H1 (cell line): ENCODE results near the gene MTIF3. TPM values are rescaled to one million over a fixed set of nuclear protein-coding genes. Genes with fewer than 3 reads are reported as not detected.

Experiments
- CTCF ChIA-PET: fragments of 300-600 bp; sonication (Branson Sonifier 250); formaldehyde crosslinking; loops from one replicate; lab custom pipeline; 2021; ENCODE audit not compliant: partially characterized antibody; lab: Charles Lee
- POLR2A ChIA-PET: fragments of 300-600 bp; sonication (Branson Sonifier 250); formaldehyde crosslinking; loops from one replicate; lab custom pipeline; 2021; ENCODE audit warnings: inconsistent platforms; ENCODE audit not compliant: partially characterized antibody; lab: Charles Lee
- DNase-seq, 2 experiments: peaks; one replicate each; pipeline versions ENCODE4 v3.0.0 to v3.0.0-alpha.2; 2010 to 2022; ENCODE audit warnings: low spot score in 2 of 2, low read depth in 1 of 2, mixed read lengths in 1 of 2
- FAIRE-seq: peaks from 2 replicates; lab custom pipeline; 2011; peaks lifted over from hg19 to GRCh38; lab: Jason Lieb, UNC
- H2AFZ ChIP-seq: 2 replicates; pipeline ENCODE4 v1.8.1; 2012; ENCODE audit warnings: low read length, inconsistent platforms
- H2AK5ac ChIP-seq: 2 replicates; pipeline ENCODE4 v1.6.1; 2013; ENCODE audit warnings: low read depth, low read length
- H2BK120ac ChIP-seq: replicated peaks from 2 replicates; pipeline ENCODE3; 2013; ENCODE audit warnings: low read depth, low read length, inconsistent platforms
- H2BK12ac ChIP-seq: 2 replicates; pipeline ENCODE4 v1.6.1; 2013; ENCODE audit warnings: low read depth, low read length
- H2BK15ac ChIP-seq: 2 replicates; pipeline ENCODE4 v1.6.1; 2013; ENCODE audit warnings: low read length
- H2BK20ac ChIP-seq: 2 replicates; pipeline ENCODE4 v1.6.1; 2013; ENCODE audit warnings: low read length
- H2BK5ac ChIP-seq: 2 replicates; pipeline ENCODE4 v1.6.1; 2013; ENCODE audit warnings: low read depth, low read length
- H3K14ac ChIP-seq: 2 replicates; pipeline ENCODE4 v1.6.1; 2013; ENCODE audit warnings: inconsistent platforms; ENCODE audit not compliant: insufficient read length
- H3K18ac ChIP-seq: 2 replicates; pipeline ENCODE4 v1.6.1; 2013; ENCODE audit warnings: low read length; ENCODE audit errors: extremely low read depth
- H3K23ac ChIP-seq: 2 replicates; pipeline ENCODE4 v1.6.1; 2013; ENCODE audit warnings: inconsistent platforms; ENCODE audit not compliant: insufficient read length
- H3K23me2 ChIP-seq: 2 replicates; pipeline ENCODE4 v1.6.1; 2013; ENCODE audit warnings: low read depth, low read length
- H3K27ac ChIP-seq: 2 replicates; pipeline ENCODE4 v1.6.1; 2011; ENCODE audit warnings: low read depth, low read length, inconsistent platforms
- H3K27me3 ChIP-seq, 4 experiments: replicated peaks in 1 of 4; 1 replicate in 1 of 4; 2 replicates in 3 of 4; pipeline versions ENCODE4 v1.6.1 to v1.8.1; 2011 to 2013; ENCODE audit warnings: low read length in 3 of 4, mild to moderate bottlenecking in 3 of 4, inconsistent platforms in 2 of 4, mixed read lengths in 2 of 4, moderate library complexity in 1 of 4; ENCODE audit not compliant: control insufficient read depth in 3 of 4, insufficient read depth in 3 of 4; ENCODE audit errors: extremely low read depth in 1 of 4
- H3K36me3 ChIP-seq, 4 experiments: 2 replicates each; pipeline versions ENCODE4 v1.6.1 to v1.8.1; 2011 to 2013; ENCODE audit warnings: mild to moderate bottlenecking in 4 of 4, low read length in 3 of 4, moderate library complexity in 2 of 4, control low read depth in 1 of 4, inconsistent platforms in 1 of 4; ENCODE audit not compliant: insufficient read depth in 4 of 4, control insufficient read depth in 2 of 4
- H3K4ac ChIP-seq: replicated peaks from 2 replicates; pipeline ENCODE3; 2013; ENCODE audit warnings: low read length, low read depth, mixed read lengths, inconsistent platforms; ENCODE audit not compliant: insufficient read length
- H3K4me1 ChIP-seq, 4 experiments: replicated peaks in 1 of 4; 1 replicate in 1 of 4; 2 replicates in 3 of 4; pipeline versions ENCODE4 v1.6.1 to v1.8.1; 2011 to 2013; ENCODE audit warnings: low read length in 3 of 4, inconsistent platforms in 2 of 4, mixed read lengths in 1 of 4; ENCODE audit not compliant: insufficient read depth in 4 of 4, control insufficient read depth in 3 of 4
- H3K4me2 ChIP-seq, 2 experiments: 2 replicates each; pipeline versions ENCODE4 v1.6.1 to v1.8.1; 2011 to 2013; ENCODE audit warnings: low read depth in 2 of 2, low read length in 2 of 2, control low read depth in 1 of 2, inconsistent platforms in 1 of 2, mild to moderate bottlenecking in 1 of 2; ENCODE audit not compliant: insufficient read depth in 1 of 2
- H3K4me3 ChIP-seq, 4 experiments: fragments of 200-600, 300-600 bp in 1 of 4; sonication (generic), shearing (Covaris generic), sonication (Bioruptor Twin) in 1 of 4; 2 replicates each; pipeline versions ENCODE4 v1.5.1 to v1.8.1; 2011 to 2016; ENCODE audit warnings: low read length in 4 of 4, low read depth in 3 of 4, control low read depth in 2 of 4, inconsistent platforms in 2 of 4, mild to moderate bottlenecking in 2 of 4, mixed read lengths in 1 of 4, moderate library complexity in 1 of 4; ENCODE audit not compliant: insufficient read depth in 2 of 4; ENCODE audit errors: extremely low read depth in 1 of 4
- H3K56ac ChIP-seq: replicated peaks from 2 replicates; pipeline ENCODE3; 2013; ENCODE audit warnings: low read depth, mild to moderate bottlenecking, mixed read lengths, low read length, inconsistent platforms; ENCODE audit not compliant: insufficient read length
- H3K79me1 ChIP-seq: 2 replicates; pipeline ENCODE4 v1.6.1; 2013; ENCODE audit warnings: low read depth, low read length, control low read depth
- H3K79me2 ChIP-seq, 2 experiments: 2 replicates each; pipeline versions ENCODE4 v1.6.1 to v1.8.1; 2012 to 2013; ENCODE audit warnings: low read length in 2 of 2, mild to moderate bottlenecking in 2 of 2, inconsistent platforms in 1 of 2; ENCODE audit not compliant: insufficient read depth in 2 of 2, control insufficient read depth in 1 of 2
- H3K9ac ChIP-seq, 4 experiments: replicated peaks in 1 of 4; 1 replicate in 1 of 4; 2 replicates in 3 of 4; pipeline versions ENCODE4 v1.6.1 to v1.8.1; 2011 to 2013; ENCODE audit warnings: low read depth in 3 of 4, low read length in 3 of 4, control low read depth in 2 of 4, mild to moderate bottlenecking in 2 of 4, moderate library complexity in 2 of 4, inconsistent platforms in 1 of 4; ENCODE audit errors: extremely low read depth in 1 of 4
- H3K9me3 ChIP-seq, 2 experiments: 2 replicates each; pipeline versions ENCODE4 v1.6.1 to v1.8.1; 2012 to 2013; ENCODE audit warnings: mild to moderate bottlenecking in 2 of 2, moderate library complexity in 2 of 2, control low read depth in 1 of 2, inconsistent platforms in 1 of 2, low read depth in 1 of 2, low read length in 1 of 2, mixed read lengths in 1 of 2; ENCODE audit not compliant: insufficient read depth in 2 of 2
- H4K20me1 ChIP-seq, 2 experiments: replicated peaks in 1 of 2; 2 replicates each; pipeline versions ENCODE3 to v1.8.1; 2011 to 2013; ENCODE audit warnings: inconsistent platforms in 2 of 2, low read length in 2 of 2, mild to moderate bottlenecking in 1 of 2; ENCODE audit not compliant: insufficient read depth in 2 of 2, control insufficient read depth in 1 of 2
- H4K5ac ChIP-seq: 2 replicates; pipeline ENCODE4 v1.6.1; 2013; ENCODE audit warnings: low read length, low read depth, mixed read lengths, inconsistent platforms; ENCODE audit not compliant: insufficient read length
- H4K8ac ChIP-seq: 2 replicates; pipeline ENCODE4 v1.8.0; 2013; ENCODE audit warnings: mild to moderate bottlenecking, moderate library complexity, low read length, inconsistent platforms; ENCODE audit not compliant: insufficient read depth; ENCODE audit errors: extremely low read depth
- H4K91ac ChIP-seq: replicated peaks from 2 replicates; pipeline ENCODE3; 2013; ENCODE audit warnings: low read length, mixed read lengths, inconsistent platforms; ENCODE audit not compliant: insufficient read length
- ASH2L ChIP-seq: fragments of 200-600, 300-600 bp; sonication (generic); IDR thresholded peaks from one replicate; pipeline ENCODE4 v1.7.1; 2017; ENCODE audit warnings: low read length
- CEBPB ChIP-seq: IDR thresholded peaks from 2 replicates; pipeline ENCODE4 v1.6.1; 2012; ENCODE audit warnings: low read depth, low read length
- CHD1 ChIP-seq: IDR thresholded peaks from 2 replicates; pipeline ENCODE4 v1.6.1; 2012; ENCODE audit warnings: low read depth, low read length, improper control_type of control experiment
- CREB1 ChIP-seq: IDR thresholded peaks from 2 replicates; pipeline ENCODE4 v1.6.1; 2012; ENCODE audit warnings: inconsistent platforms
- EGR1 ChIP-seq: IDR thresholded peaks from 2 replicates; pipeline ENCODE4 v1.6.1; 2011; ENCODE audit warnings: low read depth, low read length, borderline replicate concordance
- FOSL1 ChIP-seq: IDR thresholded peaks from 2 replicates; pipeline ENCODE4 v1.6.1; 2011; ENCODE audit warnings: mild to moderate bottlenecking, low read depth, low read length, moderate library complexity; ENCODE audit not compliant: insufficient read depth
- POLR2AphosphoS5 ChIP-seq: IDR thresholded peaks from 2 replicates; pipeline ENCODE4 v1.6.1; 2011; ENCODE audit warnings: low read depth, low read length
- RBBP5 ChIP-seq: IDR thresholded peaks from 2 replicates; pipeline ENCODE4 v1.7.1; 2012; ENCODE audit warnings: low read depth, mild to moderate bottlenecking, inconsistent platforms, low read length, moderate library complexity, borderline replicate concordance
- ZNF274 ChIP-seq: IDR thresholded peaks from 2 replicates; pipeline ENCODE4 v1.7.0; 2012; ENCODE audit warnings: low read length, borderline replicate concordance; ENCODE audit errors: extremely low read depth
- WGBS, 2 experiments: shearing (Covaris generic) in 1 of 2; methylation state at CpG; one replicate each; pipeline versions ENCODE4 v1.1.6 to v1.1.7; 2013 to 2015; ENCODE audit warnings: low lambda C conversion rate in 2 of 2, mixed read lengths in 2 of 2, inconsistent platforms in 1 of 2, low coverage in 1 of 2, missing lambda C conversion rate in 1 of 2; ENCODE audit not compliant: insufficient replicate concordance in 2 of 2, insufficient coverage in 1 of 2, insufficient read length in 1 of 2; ENCODE audit errors: extremely low coverage in 1 of 2, missing lambda C conversion rate in 1 of 2; 5-methylcytosine and 5-hydroxymethylcytosine counted together
- polyA plus RNA-seq, 7 experiments: library from polyadenylated mRNA; depleted of rRNA in 3 of 7; stranded (reverse) in 5 of 7; unstranded in 2 of 7; fragments of >200 nt in 5 of 7; fragments of 200-250 nt in 2 of 7; gene quantifications; 1 replicate in 5 of 7; 2 replicates in 1 of 7; 4 replicates in 1 of 7; pipeline versions ENCODE4 v1.2.1 to v1.2.3, GENCODE V29; 2011 to 2013; ENCODE audit warnings: missing spikeins in 2 of 7, mixed read lengths in 2 of 7
- total RNA-seq: library from RNA; stranded (reverse); fragmentation: NEBNext Ultra II Directional; extraction: Animal tissue kit (Norgen Biotek cat#: 25700); gene quantifications from 2 replicates; pipeline ENCODE4 v1.2.1, GENCODE V29; 2021
- TF ChIP-seq, protein P1 (sequence below), 3 experiments: IDR thresholded peaks; 1 replicate in 2 of 3; 2 replicates in 1 of 3; pipeline versions ENCODE4 v1.5.1 to v1.6.1; 2011; ENCODE audit warnings: low read length in 3 of 3, mild to moderate bottlenecking in 3 of 3, inconsistent platforms in 2 of 3, low read depth in 1 of 3, moderate library complexity in 1 of 3; ENCODE audit not compliant: insufficient read depth in 1 of 3; ENCODE audit errors: control extremely low read depth in 1 of 3

Gene MTIF3
- total and polyA plus RNA-seq, 2 of the 8 experiments (the other 6 are each of a cell fraction or from before 2014, with no cell fraction given): 29.4 to 36.4 TPM

DNA sequence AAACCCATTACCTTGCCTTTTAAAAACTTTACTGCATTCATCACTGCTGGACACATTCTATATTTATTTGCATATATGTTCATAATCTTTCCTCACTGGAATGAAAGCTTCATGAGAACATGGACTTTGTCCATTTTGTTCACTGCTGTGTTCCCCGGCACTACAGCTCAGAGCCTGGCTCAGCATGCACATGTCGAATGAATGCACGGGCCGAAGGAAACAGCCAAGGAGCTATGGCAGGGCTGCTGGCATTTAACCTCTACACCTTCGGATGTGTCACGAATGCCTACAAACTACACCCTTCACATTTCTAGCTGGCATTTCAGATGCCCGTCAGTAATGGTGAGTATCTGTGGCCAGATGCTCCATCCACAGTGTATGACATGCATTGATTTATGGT lies 7.6 kb downstream of the MTIF3 start:
- WGBS, 2 experiments: 88% methylated on average over 7 of the region's 7 CpGs; no CpG with 5 or more reads in 1 of the 2 experiments
- peaks cover 4% of the 10 kb centered on the region; the same call in 1 of the 2 replicates for H3K79me1 ChIP-seq
- H3K4me3 ChIP-seq: no peak overlapping the region
- H4K91ac ChIP-seq: no peak overlapping the region
- H3K4me1 ChIP-seq: peaks cover 0 to 4% (median 3%) of the 10 kb centered on the region in 4 experiments; a peak in 3 of 7 replicates
- no peaks in the 10 kb centered on the region for H3K23me2 ChIP-seq
- H3K27ac ChIP-seq: no peak overlapping the region
- H3K14ac ChIP-seq: no peak overlapping the region
- H4K20me1 ChIP-seq: peaks cover 0 to 1% of the 10 kb centered on the region in 2 experiments
- ChIA-PET POLR2A (interaction anchor here (1.4 to 1.7 kb wide), 2 partner anchors 11 to 14 kb away, joined by 5 read pairs; no protein-coding TSS in a partner anchor), CTCF (interaction anchor here (0.6 to 1.2 kb wide), 2 partner anchors 20 to 384 kb away, joined by 3 to 5 read pairs; no protein-coding TSS in a partner anchor)
- no peak overlapping the region for H2BK12ac ChIP-seq
- H3K9me3 ChIP-seq: no peaks in the 10 kb centered on the region
- FAIRE-seq: no peak
- H2AFZ ChIP-seq: no peak overlapping the region
- no peak overlapping the region for H3K56ac ChIP-seq
- H3K18ac ChIP-seq: no peak overlapping the region
- H3K4me2 ChIP-seq: peak overlapping the region in 1 of 2 experiments; percentile 54; a peak in 1 of 4 replicates
- H3K27me3 ChIP-seq: no peaks in the 10 kb centered on the region
- no peak overlapping the region; the same call in 1 of the 2 replicates for H4K8ac ChIP-seq
- peaks cover 0 to 25% of the 10 kb centered on the region in 2 experiments; a peak in 3 of 4 replicates for H3K79me2 ChIP-seq
- H2AK5ac ChIP-seq: no peak overlapping the region
- no peak overlapping the region for H3K4ac ChIP-seq
- H3K36me3 ChIP-seq: no peaks in the 10 kb centered on the region; a peak in 2 of 8 replicates
- H3K23ac ChIP-seq: no peak overlapping the region
- no peak overlapping the region for H2BK20ac ChIP-seq
- no peak overlapping the region for H4K5ac ChIP-seq
- no peak overlapping the region for H2BK5ac ChIP-seq
- DNase-seq: no peak
- no peak overlapping the region for H3K9ac ChIP-seq
- no peak overlapping the region for H2BK15ac ChIP-seq
- H2BK120ac ChIP-seq: no peak overlapping the region
- TF ChIP-seq CEBPB: no peak
- no peak for TF ChIP-seq POLR2AphosphoS5
- TF ChIP-seq ZNF274: no peak
- no peak for TF ChIP-seq CHD1
- TF ChIP-seq ASH2L: no peak
- TF ChIP-seq, protein P1, sequence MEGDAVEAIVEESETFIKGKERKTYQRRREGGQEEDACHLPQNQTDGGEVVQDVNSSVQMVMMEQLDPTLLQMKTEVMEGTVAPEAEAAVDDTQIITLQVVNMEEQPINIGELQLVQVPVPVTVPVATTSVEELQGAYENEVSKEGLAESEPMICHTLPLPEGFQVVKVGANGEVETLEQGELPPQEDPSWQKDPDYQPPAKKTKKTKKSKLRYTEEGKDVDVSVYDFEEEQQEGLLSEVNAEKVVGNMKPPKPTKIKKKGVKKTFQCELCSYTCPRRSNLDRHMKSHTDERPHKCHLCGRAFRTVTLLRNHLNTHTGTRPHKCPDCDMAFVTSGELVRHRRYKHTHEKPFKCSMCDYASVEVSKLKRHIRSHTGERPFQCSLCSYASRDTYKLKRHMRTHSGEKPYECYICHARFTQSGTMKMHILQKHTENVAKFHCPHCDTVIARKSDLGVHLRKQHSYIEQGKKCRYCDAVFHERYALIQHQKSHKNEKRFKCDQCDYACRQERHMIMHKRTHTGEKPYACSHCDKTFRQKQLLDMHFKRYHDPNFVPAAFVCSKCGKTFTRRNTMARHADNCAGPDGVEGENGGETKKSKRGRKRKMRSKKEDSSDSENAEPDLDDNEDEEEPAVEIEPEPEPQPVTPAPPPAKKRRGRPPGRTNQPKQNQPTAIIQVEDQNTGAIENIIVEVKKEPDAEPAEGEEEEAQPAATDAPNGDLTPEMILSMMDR (IDR thresholded peaks at IDR 0.05; ENCODE audit: control extremely low read depth in 1 of 3, insufficient read depth in 1 of 3, low read depth in 1 of 3, low read length in 3 of 3): no peak
- TF ChIP-seq RBBP5: no peak
- TF ChIP-seq FOSL1: no peak
- TF ChIP-seq CREB1: no peak
- TF ChIP-seq EGR1: no peak
